Body of pancreas (tissue), 4 donors: Measurements from ENCODE around the gene PTPN1. TPM values are rescaled to one million over a fixed set of nuclear protein-coding genes. Genes with fewer than 3 reads are reported as not detected.
A peak's percentile ranks its signal among the peaks of the same experiment; 100 is the strongest.
"Not testable (repeated sequence)": the region's sequence is repeated elsewhere in the genome, so short reads cannot be mapped to it uniquely, and the experiment has no call there.

ENCODE experiments used
- ATAC-seq: fragments of 150-250 bp; one replicate; pipeline ENCODE4 v1.9.1; 2016
- DNase-seq, 4 donors: peaks; one replicate each; pipeline ENCODE4 v3.0.0-alpha.2; 2019
- H3K27ac ChIP-seq, 4 donors: fragments of 200-600 bp; sonication (generic); 1 replicate in 3 of 4; 2 replicates in 1 of 4; pipeline versions ENCODE4 v1.5.1 to v1.6.1; 2016 to 2019; ENCODE audit warnings: mild to moderate bottlenecking in 1 of 4, mixed read lengths in 1 of 4, moderate library complexity in 1 of 4
- H3K27me3 ChIP-seq, 2 donors: fragments of 200-600 bp; sonication (generic); one replicate each; pipeline ENCODE4 v1.6.0; 2016; ENCODE audit warnings: mild to moderate bottlenecking in 1 of 2
- H3K36me3 ChIP-seq, 2 donors: fragments of 200-600 bp; sonication (generic); replicated peaks in 1 of 2; 2 replicates each; pipeline ENCODE4 v1.5.1; 2016; ENCODE audit warnings: low read depth in 2 of 2; ENCODE audit not compliant: insufficient read depth in 1 of 2
- H3K4me1 ChIP-seq: fragments of 200-600 bp; sonication (generic); one replicate; pipeline ENCODE4 v1.6.0; 2016
- H3K4me3 ChIP-seq, 2 donors: fragments of 200-600 bp; sonication (generic); 1 replicate in 1 of 2; 2 replicates in 1 of 2; pipeline ENCODE4 v1.5.1; 2016 to 2019
- H3K9me3 ChIP-seq, 3 donors: fragments of 200-600 bp; sonication (generic); 1 replicate in 2 of 3; 2 replicates in 1 of 3; pipeline ENCODE4 v1.5.1; 2016
- CTCF ChIP-seq, 7 experiments: fragments of 450-650 bp in 4 of 7; fragments of 200-600 bp in 3 of 7; sonication (generic) in 3 of 7; IDR thresholded peaks; one replicate each; pipeline ENCODE4 v1.5.1; 2016 to 2019; ENCODE audit warnings: antibody characterized with exemption in 7 of 7
- POLR2A ChIP-seq, 3 donors: fragments of 450-650 bp; IDR thresholded peaks; one replicate each; pipeline ENCODE4 v1.6.1; 2016; ENCODE audit warnings: antibody characterized with exemption in 3 of 3, mild to moderate bottlenecking in 2 of 3
- WGBS, 2 donors: methylation state at CpG; one replicate each; pipeline ENCODE4 v1.1.5; 2017; 5-methylcytosine and 5-hydroxymethylcytosine counted together
- intact Hi-C: fragments of 100-400 bp; cut with DNase I; formaldehyde crosslinking; loops from one replicate; pipeline ENCODE4 v1.15.1; 2023
- total RNA-seq, 2 donors: library from RNA; depleted of rRNA; stranded (reverse); fragments of >200 nt; gene quantifications; one replicate each; pipeline ENCODE4 v1.1.0, GENCODE V29; 2016

The PTPN1 gene
- total RNA-seq, 2 donors from 2014 or later, result 9.1 to 10.2 TPM

GRCh38 chr20:50538276-50538675 is 28.1 kb downstream of the PTPN1 start:
- Histone ChIP-seq H3K27ac (peak overlapping the region in 2 of 4 donors; percentile 14 to 42), H3K36me3 (no peaks in the 10 kb centered on the region), H3K9me3 (no peaks in the 10 kb centered on the region), H3K27me3 (no peaks in the 10 kb centered on the region), H3K4me3 (no peak overlapping the region), H3K4me1 (peaks cover 12% of the 10 kb centered on the region)
- intact Hi-C loops, result no loop called here
- WGBS, 2 donors, result 33 to 34% methylated on average over 4 of the region's 4 CpGs
- no peak for DNase-seq
- no peak for ATAC-seq
- no peak for TF ChIP-seq CTCF (IDR thresholded peaks at IDR 0.05)
- TF ChIP-seq POLR2A (IDR thresholded peaks at IDR 0.05), result no peak

GRCh38 chr20:50539798-50540197 is 29.6 kb downstream of the PTPN1 start:
- H3K4me3 ChIP-seq, H3K27me3 ChIP-seq, H3K9me3 ChIP-seq, H3K36me3 ChIP-seq, H3K27ac ChIP-seq, DNase-seq, intact Hi-C loops, ATAC-seq: not testable (repeated sequence)
- WGBS, 2 donors, result 90 to 97% methylated on average over 8 of the region's 8 CpGs
- peaks cover 12% of the 10 kb centered on the region for H3K4me1 ChIP-seq

GRCh38 chr20:50540620-50541605 is 30.7 kb downstream of the PTPN1 start:
- DNase-seq, result no peak
- Histone ChIP-seq H3K27ac (no peak overlapping the region), H3K4me3 (no peak overlapping the region), H3K4me1 (peaks cover 13% of the 10 kb centered on the region), H3K27me3 (no peaks in the 10 kb centered on the region), H3K36me3 (no peaks in the 10 kb centered on the region), H3K9me3 (no peaks in the 10 kb centered on the region)
- 89 to 93% methylated on average over 14 of the region's 14 CpGs for WGBS, 2 donors
- peak; percentile 37 for ATAC-seq
- TF ChIP-seq CTCF (IDR thresholded peaks at IDR 0.05) (no peak), POLR2A (IDR thresholded peaks at IDR 0.05) (no peak)
- intact Hi-C loops, result no loop called here

DNA sequence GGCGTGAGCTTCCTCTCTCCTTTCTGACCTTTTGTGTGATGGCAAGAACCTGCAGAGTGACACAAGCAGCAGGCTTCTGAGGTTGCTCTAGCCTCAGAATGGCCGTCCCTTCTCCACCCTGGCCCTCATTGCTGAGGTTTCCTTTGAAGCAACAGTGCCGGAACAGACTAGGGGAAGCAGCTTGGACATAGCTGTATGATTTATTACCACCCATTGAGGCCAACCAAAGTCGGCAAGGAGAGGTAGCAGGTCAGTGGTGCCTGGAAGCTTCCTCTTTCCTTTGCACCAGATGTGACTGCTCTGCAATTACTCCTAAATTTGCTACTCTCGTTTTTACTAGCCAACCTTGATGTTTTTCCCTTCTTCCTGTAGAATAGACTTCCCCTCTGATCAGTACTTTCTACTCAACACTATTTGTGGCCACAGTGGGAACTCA is 31.4 kb downstream of the PTPN1 start:
- Histone ChIP-seq H3K36me3 (no peaks in the 10 kb centered on the region), H3K9me3 (no peaks in the 10 kb centered on the region), H3K4me3 (no peak overlapping the region), H3K27me3 (no peaks in the 10 kb centered on the region), H3K27ac (no peak overlapping the region), H3K4me1 (peaks cover 20% of the 10 kb centered on the region)
- intact Hi-C loops, result no loop called here
- TF ChIP-seq POLR2A (IDR thresholded peaks at IDR 0.05) (no peak), CTCF (IDR thresholded peaks at IDR 0.05) (no peak)
- DNase-seq (no peak), ATAC-seq (no peak)
- 71 to 76% methylated on average over 5 of the region's 5 CpGs for WGBS, 2 donors

DNA sequence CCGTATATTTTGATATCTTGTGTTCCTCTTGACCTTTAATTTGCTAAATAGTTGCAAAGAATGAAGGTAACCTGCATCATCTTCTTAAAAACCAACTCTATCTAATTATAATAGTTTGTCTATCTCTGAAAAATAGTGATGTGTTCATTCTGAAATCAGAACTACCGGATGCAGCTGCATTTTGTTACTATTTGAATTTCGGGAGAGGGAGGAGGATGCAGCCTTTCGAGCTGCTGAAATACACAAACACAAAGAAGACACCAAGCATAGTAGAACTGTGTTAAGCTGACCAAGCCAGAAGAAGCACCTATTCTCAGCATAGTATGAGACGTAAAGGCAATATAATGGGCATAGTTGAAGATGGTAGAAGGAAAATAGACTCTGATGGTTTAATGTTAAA is 33.1 kb downstream of the PTPN1 start:
- ATAC-seq, result no peak
- 83 to 86% methylated on average over 5 of the region's 5 CpGs for WGBS, 2 donors
- H3K4me3 ChIP-seq, result no peak overlapping the region
- DNase-seq, result no peak
- TF ChIP-seq CTCF (IDR thresholded peaks at IDR 0.05), result no peak
- TF ChIP-seq POLR2A (IDR thresholded peaks at IDR 0.05), result no peak
- intact Hi-C loops, result no loop called here
- H3K4me1 ChIP-seq, result peaks cover 15% of the 10 kb centered on the region
- no peaks in the 10 kb centered on the region for H3K27me3 ChIP-seq
- H3K36me3 ChIP-seq, result no peaks in the 10 kb centered on the region
- no peak overlapping the region for H3K27ac ChIP-seq
- no peaks in the 10 kb centered on the region for H3K9me3 ChIP-seq
